Esophagus squamous epithelium (tissue), 5 donors: ENCODE results near the gene ERC1. TPM values are rescaled to one million over a fixed set of nuclear protein-coding genes. Genes with fewer than 3 reads are reported as not detected.

Experiments
- DNase-seq: peaks from one replicate; lab custom pipeline; 2025; lab: John Stamatoyannopoulos, UW
- H3K27ac ChIP-seq, 4 donors: fragments of 200-600 bp; sonication (generic); one replicate each; pipeline ENCODE4 v1.5.1; 2016 to 2019; ENCODE audit warnings: mild to moderate bottlenecking in 1 of 4
- H3K27me3 ChIP-seq, 4 donors: fragments of 200-600 bp; sonication (generic); 1 replicate in 3 of 4; 2 replicates in 1 of 4; pipeline versions ENCODE4 v1.5.1 to v1.6.0; 2017 to 2021; ENCODE audit warnings: antibody characterized with exemption in 1 of 4
- H3K36me3 ChIP-seq, 3 donors: fragments of 200-600 bp; sonication (generic); one replicate each; pipeline ENCODE4 v1.5.1; 2016 to 2019
- H3K4me1 ChIP-seq, 3 donors: fragments of 200-600 bp; sonication (generic); one replicate each; pipeline ENCODE4 v1.5.1; 2017 to 2019
- H3K4me3 ChIP-seq, 4 donors: fragments of 200-600 bp; sonication (generic); 1 replicate in 3 of 4; 2 replicates in 1 of 4; pipeline ENCODE4 v1.5.1; 2016 to 2019; ENCODE audit warnings: mild to moderate bottlenecking in 2 of 4, moderate library complexity in 1 of 4
- H3K9me3 ChIP-seq, 3 donors: fragments of 200-600 bp; sonication (generic); one replicate each; pipeline ENCODE4 v1.5.1; 2016 to 2019
- CTCF ChIP-seq, 6 experiments: fragments of 450-650 bp in 4 of 6; fragments of 200-600 bp in 2 of 6; sonication (generic) in 2 of 6; IDR thresholded peaks; one replicate each; pipeline ENCODE4 v1.5.1; 2016 to 2019; ENCODE audit warnings: antibody characterized with exemption in 6 of 6, mild to moderate bottlenecking in 4 of 6, moderate library complexity in 4 of 6
- POLR2A ChIP-seq, 4 donors: fragments of 450-650 bp; IDR thresholded peaks; one replicate each; pipeline ENCODE4 v1.6.1; 2017; ENCODE audit warnings: antibody characterized with exemption in 4 of 4, mild to moderate bottlenecking in 4 of 4, moderate library complexity in 3 of 4
- WGBS, 2 donors: methylation state at CpG; one replicate each; pipeline ENCODE4 v1.1.5; 2018; 5-methylcytosine and 5-hydroxymethylcytosine counted together
- intact Hi-C: fragments of 100-400 bp; cut with DNase I; formaldehyde crosslinking; loops from one replicate; pipeline ENCODE4 v1.15.0; 2022
- total RNA-seq, 4 donors: library from RNA; depleted of rRNA; stranded (reverse); fragments of >200 nt; gene quantifications; one replicate each; pipeline ENCODE4 v1.1.0, GENCODE V29; 2016
- donor health status: DM: yes; HTN: yes; CAD: no.

The ERC1 gene
- total RNA-seq, 4 donors from 2014 or later = 19.0 to 50.7 (median 37.5) TPM

- Histone ChIP-seq H3K36me3 (peaks cover 0 to 8% (median 0%) of the 10 kb centered on the region in 3 donors), H3K9me3 (no peaks in the 10 kb centered on the region), H3K27ac (no peak overlapping the region), H3K4me3 (no peak overlapping the region), H3K4me1 (peaks cover 0 to 22% (median 0%) of the 10 kb centered on the region in 3 donors), H3K27me3 (no peaks in the 10 kb centered on the region)
- no peak for DNase-seq
- TF ChIP-seq POLR2A (IDR thresholded peaks at IDR 0.05) = no peak
- no peak for TF ChIP-seq CTCF (IDR thresholded peaks at IDR 0.05)
- intact Hi-C loops = no loop called here
- 81 to 83% methylated on average over 4 of the region's 4 CpGs for WGBS, 2 donors
Measured at GRCh38 chr12:1306817-1307216, 315.8 kb downstream of the ERC1 start.

GRCh38 chr12:1307796-1308195 lies 316.8 kb downstream of the ERC1 start:
- no peak overlapping the region for H3K27ac ChIP-seq
- no peaks in the 10 kb centered on the region for H3K9me3 ChIP-seq
- no peak for TF ChIP-seq CTCF (IDR thresholded peaks at IDR 0.05)
- TF ChIP-seq POLR2A (IDR thresholded peaks at IDR 0.05) = no peak
- H3K36me3 ChIP-seq = peaks cover 0 to 9% (median 0%) of the 10 kb centered on the region in 3 donors
- no peak for DNase-seq
- 95 to 96% methylated on average over 1 of the region's 1 CpG for WGBS, 2 donors
- intact Hi-C loops = no loop called here
- no peak overlapping the region for H3K4me3 ChIP-seq
- H3K27me3 ChIP-seq = no peaks in the 10 kb centered on the region
- peaks cover 0 to 22% (median 0%) of the 10 kb centered on the region in 3 donors for H3K4me1 ChIP-seq

GRCh38 chr12:1309613-1310012 lies 318.6 kb downstream of the ERC1 start:
- Histone ChIP-seq H3K27me3 (no peaks in the 10 kb centered on the region), H3K9me3 (no peaks in the 10 kb centered on the region), H3K4me3 (no peak overlapping the region), H3K36me3 (peaks cover 0 to 26% (median 0%) of the 10 kb centered on the region in 3 donors), H3K4me1 (peaks cover 0 to 22% (median 0%) of the 10 kb centered on the region in 3 donors), H3K27ac (no peak overlapping the region)
- WGBS, 2 donors = 71 to 78% methylated on average over 8 of the region's 8 CpGs
- TF ChIP-seq CTCF (IDR thresholded peaks at IDR 0.05) (no peak), POLR2A (IDR thresholded peaks at IDR 0.05) (no peak)
- DNase-seq = no peak
- intact Hi-C loops = no loop called here

- WGBS, 2 donors = 67 to 68% methylated on average over 3 to 4 of the region's 4 CpGs
Measured at GRCh38 chr12:1310653-1311052, 319.6 kb downstream of the ERC1 start.

GRCh38 chr12:1311145-1311544 lies 320.1 kb downstream of the ERC1 start:
- no peak overlapping the region for H3K4me3 ChIP-seq
- no peaks in the 10 kb centered on the region for H3K27me3 ChIP-seq
- WGBS, 2 donors = 71 to 75% methylated on average over 1 of the region's 1 CpG
- peaks cover 0 to 38% (median 0%) of the 10 kb centered on the region in 3 donors for H3K36me3 ChIP-seq
- intact Hi-C loops = no loop called here
- TF ChIP-seq POLR2A (IDR thresholded peaks at IDR 0.05) = no peak
- TF ChIP-seq CTCF (IDR thresholded peaks at IDR 0.05) = no peak
- no peak for DNase-seq
- peaks cover 0 to 9% (median 0%) of the 10 kb centered on the region in 3 donors for H3K4me1 ChIP-seq
- H3K27ac ChIP-seq = no peak overlapping the region
- H3K9me3 ChIP-seq = no peaks in the 10 kb centered on the region

More at GRCh38 chr12:1310653-1311052, 319.6 kb downstream of the ERC1 start:
- Histone ChIP-seq H3K36me3 (peaks cover 0 to 37% (median 0%) of the 10 kb centered on the region in 3 donors), H3K27me3 (no peaks in the 10 kb centered on the region), H3K9me3 (no peaks in the 10 kb centered on the region), H3K4me3 (no peak overlapping the region), H3K4me1 (peaks cover 0 to 14% (median 0%) of the 10 kb centered on the region in 3 donors), H3K27ac (no peak overlapping the region)
- intact Hi-C loops = no loop called here
- TF ChIP-seq POLR2A (IDR thresholded peaks at IDR 0.05) = no peak
- no peak for TF ChIP-seq CTCF (IDR thresholded peaks at IDR 0.05)
- DNase-seq = no peak
